HepG2 (cell line): ENCODE results near the gene SYCE3. TPM values are rescaled to one million over a fixed set of nuclear protein-coding genes. Genes with fewer than 3 reads are reported as not detected.

Experiments used
- ADNP ChIP-seq: sonication (generic); formaldehyde crosslinking; IDR thresholded peaks from 2 replicates; pipeline ENCODE4 v1.4.0; 2020; ENCODE audit warnings: missing genetic modification reagents
- AGO2 ChIP-seq: fragments of 200-400 bp; formaldehyde crosslinking; optimal IDR thresholded peaks from 2 replicates; pipeline ENCODE3; 2017; ENCODE audit warnings: mild to moderate bottlenecking, low read depth, low read length, moderate library complexity
- CEBPG ChIP-seq: IDR thresholded peaks from 2 replicates; pipeline ENCODE4 v1.6.1; 2016
- DZIP1 ChIP-seq: sonication (generic); formaldehyde crosslinking; IDR thresholded peaks from 2 replicates; pipeline ENCODE4 v1.5.0; 2020; ENCODE audit warnings: mild to moderate bottlenecking, missing genetic modification reagents
- HOXA3 ChIP-seq: sonication (generic); formaldehyde crosslinking; IDR thresholded peaks from 2 replicates; pipeline ENCODE4 v1.5.0; 2020; ENCODE audit warnings: missing genetic modification reagents
- NCOA1 ChIP-seq: sonication (generic); formaldehyde crosslinking; IDR thresholded peaks from 2 replicates; pipeline ENCODE4 v1.9.0; 2021; ENCODE audit warnings: missing genetic modification reagents
- PITX1 ChIP-seq: sonication (generic); formaldehyde crosslinking; IDR thresholded peaks from 2 replicates; pipeline ENCODE4 v1.5.1; 2020; ENCODE audit warnings: mild to moderate bottlenecking, missing genetic modification reagents
- REXO4 ChIP-seq: sonication (generic); formaldehyde crosslinking; IDR thresholded peaks from 2 replicates; pipeline ENCODE4 v1.8.0; 2022; ENCODE audit warnings: missing genetic modification reagents, mild to moderate bottlenecking, borderline replicate concordance
- SALL2 ChIP-seq: sonication (generic); formaldehyde crosslinking; IDR thresholded peaks from 2 replicates; pipeline ENCODE4 v1.8.1; 2023; ENCODE audit warnings: mild to moderate bottlenecking, missing genetic modification reagents, inconsistent platforms
- SATB2 ChIP-seq: sonication (generic); formaldehyde crosslinking; IDR thresholded peaks from 2 replicates; pipeline ENCODE4 v1.5.0; 2020; ENCODE audit warnings: missing genetic modification reagents
- U2AF1 ChIP-seq: fragments of 200-400 bp; formaldehyde crosslinking; optimal IDR thresholded peaks from 2 replicates; pipeline ENCODE3; 2017; ENCODE audit warnings: mild to moderate bottlenecking, low read depth, low read length
- YEATS4 ChIP-seq: sonication (generic); formaldehyde crosslinking; IDR thresholded peaks from 2 replicates; pipeline ENCODE4 v1.4.0; 2020; ENCODE audit warnings: missing genetic modification reagents, borderline replicate concordance
- ZHX1 ChIP-seq: sonication (generic); formaldehyde crosslinking; IDR thresholded peaks from 2 replicates; pipeline ENCODE4 v1.8.1; 2022; ENCODE audit warnings: low read depth, mild to moderate bottlenecking, missing genetic modification reagents
- ZNF275 ChIP-seq: sonication (generic); formaldehyde crosslinking; IDR thresholded peaks from 2 replicates; pipeline ENCODE4 v1.8.0; 2022; ENCODE audit warnings: missing genetic modification reagents, mild to moderate bottlenecking, inconsistent platforms, borderline replicate concordance
- ZNF329 ChIP-seq: sonication (generic); formaldehyde crosslinking; IDR thresholded peaks from 2 replicates; pipeline ENCODE4 v1.9.0; 2021; ENCODE audit warnings: low read depth, mild to moderate bottlenecking, missing genetic modification reagents
- ZNF33A ChIP-seq: sonication (generic); formaldehyde crosslinking; IDR thresholded peaks from 2 replicates; pipeline ENCODE4 v1.5.1; 2020; ENCODE audit warnings: missing genetic modification reagents, mild to moderate bottlenecking, moderate library complexity, borderline replicate concordance
- ZNF724P ChIP-seq: sonication (generic); formaldehyde crosslinking; IDR thresholded peaks from 2 replicates; pipeline ENCODE4 v1.8.0; 2022; ENCODE audit warnings: missing genetic modification reagents, borderline replicate concordance
- ZNF850 ChIP-seq: sonication (generic); formaldehyde crosslinking; conservative IDR thresholded peaks from 2 replicates; pipeline ENCODE4 v1.9.0; 2021; ENCODE audit warnings: mild to moderate bottlenecking, missing genetic modification reagents
- polyA plus RNA-seq, 8 experiments: library from polyadenylated mRNA; depleted of rRNA in 3 of 8; stranded (reverse) in 7 of 8; unstranded in 1 of 8; fragments of >200 nt; fragmentation: Illumina TruSeq in 4 of 8; extraction: Trizol in 4 of 8; gene quantifications; 2 replicates each; pipeline versions ENCODE4 v1.2.1 to v1.2.3, GENCODE V29; 2011 to 2016; ENCODE audit warnings: low read depth in 4 of 8, missing spikeins in 1 of 8, mixed read lengths in 1 of 8; ENCODE audit not compliant: insufficient read depth in 1 of 8
- total RNA-seq, 5 experiments: library from RNA; depleted of rRNA; stranded (reverse); fragments of >200 nt; fragmentation: Illumina TruSeq; extraction: Trizol; gene quantifications; 2 replicates each; pipeline ENCODE4 v1.2.3, GENCODE V29; 2016; ENCODE audit warnings: low read depth in 1 of 5
- TF ChIP-seq, protein P1 (sequence below): sonication (generic); formaldehyde crosslinking; IDR thresholded peaks from 2 replicates; pipeline ENCODE4 v1.5.1; 2020; ENCODE audit warnings: mild to moderate bottlenecking, missing genetic modification reagents, moderate library complexity

SYCE3 gene
- total and polyA plus RNA-seq, 2 of the 13 experiments (the other 11 are each of a cell fraction or from before 2014, with no cell fraction given), result not detected

- TF ChIP-seq ZNF275 (peak; percentile 53; the same call in 1 of the 2 replicates), ZNF33A (CRISPR knock-in tag) (peak; percentile 60; the same call in 1 of the 2 replicates), ADNP (peak; percentile 10; the same call in 1 of the 2 replicates), SATB2 (no peak), ZNF724P (CRISPR knock-in tag) (peak; percentile 2; the same call in 1 of the 2 replicates), ZHX1 (CRISPR knock-in tag) (peak; percentile 6; the same call in 1 of the 2 replicates), PITX1 (CRISPR knock-in tag) (peak; percentile 53), ZNF329 (0 out of 2 replicates have a peak, but pooled peaks have one; percentile 0), NCOA1 (0 out of 2 replicates have a peak, but pooled peaks have one; percentile 11), DZIP1 (CRISPR knock-in tag) (0 out of 2 replicates have a peak, but pooled peaks have one; percentile 12), REXO4 (CRISPR knock-in tag) (0 out of 2 replicates have a peak, but pooled peaks have one; percentile 12), AGO2 (peak; percentile 95), HOXA3 (peak; percentile 7; the same call in 1 of the 2 replicates), ZNF850 (CRISPR knock-in tag) (0 out of 2 replicates have a peak, but pooled peaks have one; percentile 42), CEBPG (CRISPR knock-in tag) (no peak), SALL2 (no peak), YEATS4 (CRISPR knock-in tag) (0 out of 2 replicates have a peak, but pooled peaks have one; percentile 44), U2AF1 (no peak)
- TF ChIP-seq, protein P1, sequence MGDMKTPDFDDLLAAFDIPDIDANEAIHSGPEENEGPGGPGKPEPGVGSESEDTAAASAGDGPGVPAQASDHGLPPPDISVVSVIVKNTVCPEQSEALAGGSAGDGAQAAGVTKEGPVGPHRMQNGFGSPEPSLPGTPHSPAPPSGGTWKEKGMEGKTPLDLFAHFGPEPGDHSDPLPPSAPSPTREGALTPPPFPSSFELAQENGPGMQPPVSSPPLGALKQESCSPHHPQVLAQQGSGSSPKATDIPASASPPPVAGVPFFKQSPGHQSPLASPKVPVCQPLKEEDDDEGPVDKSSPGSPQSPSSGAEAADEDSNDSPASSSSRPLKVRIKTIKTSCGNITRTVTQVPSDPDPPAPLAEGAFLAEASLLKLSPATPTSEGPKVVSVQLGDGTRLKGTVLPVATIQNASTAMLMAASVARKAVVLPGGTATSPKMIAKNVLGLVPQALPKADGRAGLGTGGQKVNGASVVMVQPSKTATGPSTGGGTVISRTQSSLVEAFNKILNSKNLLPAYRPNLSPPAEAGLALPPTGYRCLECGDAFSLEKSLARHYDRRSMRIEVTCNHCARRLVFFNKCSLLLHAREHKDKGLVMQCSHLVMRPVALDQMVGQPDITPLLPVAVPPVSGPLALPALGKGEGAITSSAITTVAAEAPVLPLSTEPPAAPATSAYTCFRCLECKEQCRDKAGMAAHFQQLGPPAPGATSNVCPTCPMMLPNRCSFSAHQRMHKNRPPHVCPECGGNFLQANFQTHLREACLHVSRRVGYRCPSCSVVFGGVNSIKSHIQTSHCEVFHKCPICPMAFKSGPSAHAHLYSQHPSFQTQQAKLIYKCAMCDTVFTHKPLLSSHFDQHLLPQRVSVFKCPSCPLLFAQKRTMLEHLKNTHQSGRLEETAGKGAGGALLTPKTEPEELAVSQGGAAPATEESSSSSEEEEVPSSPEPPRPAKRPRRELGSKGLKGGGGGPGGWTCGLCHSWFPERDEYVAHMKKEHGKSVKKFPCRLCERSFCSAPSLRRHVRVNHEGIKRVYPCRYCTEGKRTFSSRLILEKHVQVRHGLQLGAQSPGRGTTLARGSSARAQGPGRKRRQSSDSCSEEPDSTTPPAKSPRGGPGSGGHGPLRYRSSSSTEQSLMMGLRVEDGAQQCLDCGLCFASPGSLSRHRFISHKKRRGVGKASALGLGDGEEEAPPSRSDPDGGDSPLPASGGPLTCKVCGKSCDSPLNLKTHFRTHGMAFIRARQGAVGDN (CRISPR knock-in tag), result peak; percentile 3; the same call in 1 of the 2 replicates
Measured at GRCh38 chr22:50529416-50529896, 33.3 kb downstream of the SYCE3 start (continued).
